MM.1S (cell line): Measurements from ENCODE around the gene SMG6.

Experiments used
- DNase-seq: peaks from one replicate; pipeline ENCODE4 v3.0.0-alpha.2; 2015
- H2AFZ ChIP-seq: fragments of 300-600 bp; sonication (generic); 2 replicates; pipeline ENCODE4 v1.6.0; 2016; ENCODE audit warnings: antibody characterized with exemption, low read length
- H3F3A ChIP-seq: fragments of 300-600 bp; sonication (generic); 2 replicates; pipeline ENCODE4 v1.6.1; 2016; ENCODE audit warnings: mild to moderate bottlenecking, antibody characterized with exemption, low read length, moderate library complexity, mixed read lengths; ENCODE audit not compliant: insufficient read depth
- H3K27ac ChIP-seq: fragments of 300-600 bp; sonication (generic); 2 replicates; pipeline ENCODE4 v1.5.1; 2016; ENCODE audit warnings: mild to moderate bottlenecking, low read length
- H3K27me3 ChIP-seq: fragments of 300-600 bp; sonication (generic); replicated peaks from 2 replicates; pipeline ENCODE4 v1.6.0; 2016; ENCODE audit warnings: low read length; ENCODE audit not compliant: insufficient read depth
- H3K36me3 ChIP-seq: fragments of 300-600 bp; sonication (generic); replicated peaks from 2 replicates; pipeline ENCODE4 v1.6.1; 2016; ENCODE audit warnings: mild to moderate bottlenecking, low read length, mixed read lengths; ENCODE audit not compliant: insufficient read depth
- H3K4me1 ChIP-seq: fragments of 300-600 bp; sonication (generic); 2 replicates; pipeline ENCODE4 v1.6.1; 2016; ENCODE audit warnings: low read length, mixed read lengths
- H3K4me2 ChIP-seq: fragments of 300-600 bp; sonication (generic); 2 replicates; pipeline ENCODE4 v1.6.0; 2016; ENCODE audit warnings: low read depth, low read length
- H3K4me3 ChIP-seq: fragments of 300-600 bp; sonication (generic); 2 replicates; pipeline ENCODE4 v1.5.1; 2016; ENCODE audit warnings: low read length, mixed read lengths
- H3K79me2 ChIP-seq: fragments of 300-600 bp; sonication (generic); 2 replicates; pipeline ENCODE4 v1.6.1; 2016; ENCODE audit warnings: mixed run types, low read length, mixed read lengths
- H3K9ac ChIP-seq: fragments of 300-600 bp; sonication (generic); 2 replicates; pipeline ENCODE4 v1.6.1; 2016; ENCODE audit warnings: low read length, mixed read lengths
- H3K9me2 ChIP-seq: fragments of 300-600 bp; sonication (generic); replicated peaks from 2 replicates; pipeline ENCODE4 v1.6.1; 2016; ENCODE audit warnings: mild to moderate bottlenecking, low read length, mixed read lengths; ENCODE audit not compliant: insufficient read depth
- H3K9me3 ChIP-seq: fragments of 300-600 bp; sonication (generic); replicated peaks from 2 replicates; pipeline ENCODE4 v1.6.1; 2016; ENCODE audit warnings: mild to moderate bottlenecking, low read length, mixed read lengths; ENCODE audit not compliant: insufficient read depth
- H4K20me1 ChIP-seq: fragments of 300-600 bp; sonication (generic); 2 replicates; pipeline ENCODE4 v1.6.1; 2016; ENCODE audit warnings: mild to moderate bottlenecking, low read length, moderate library complexity, mixed read lengths; ENCODE audit not compliant: insufficient read depth
- CTCF ChIP-seq: fragments of 300-600 bp; sonication (generic); IDR thresholded peaks from 2 replicates; pipeline ENCODE4 v1.5.1; 2016; ENCODE audit warnings: antibody characterized with exemption, low read length, mixed read lengths
- EZH2 ChIP-seq: fragments of 300-600 bp; sonication (generic); optimal IDR thresholded peaks from 2 replicates; pipeline ENCODE3; 2017; ENCODE audit warnings: low read depth, mild to moderate bottlenecking, antibody characterized with exemption, low read length, mixed read lengths
- EZH2phosphoT487 ChIP-seq: fragments of 300-600 bp; sonication (generic); IDR thresholded peaks from 2 replicates; pipeline ENCODE4 v1.6.1; 2018; ENCODE audit warnings: antibody characterized with exemption, low read length

The SMG6 gene

GRCh38 chr17:2122641-2123302 is 180.8 kb downstream of the SMG6 start:
- Histone ChIP-seq H2AFZ (no peak overlapping the region), H3K4me3 (no peak overlapping the region), H3K79me2 (no peaks in the 10 kb centered on the region), H3K4me1 (peaks cover 10% of the 10 kb centered on the region), H3K9ac (no peak overlapping the region), H4K20me1 (no peaks in the 10 kb centered on the region), H3K27ac (no peak overlapping the region), H3K36me3 (no peaks in the 10 kb centered on the region), H3K9me2 (no peaks in the 10 kb centered on the region), H3K27me3 (no peaks in the 10 kb centered on the region), H3F3A (no peaks in the 10 kb centered on the region), H3K4me2 (no peak overlapping the region), H3K9me3 (no peaks in the 10 kb centered on the region)
- no peak for DNase-seq
- TF ChIP-seq EZH2 (no peak), CTCF (no peak), EZH2phosphoT487 (no peak)

GRCh38 chr17:2120586-2121335 is 182.8 kb downstream of the SMG6 start:
- H3F3A ChIP-seq: no peaks in the 10 kb centered on the region
- no peaks in the 10 kb centered on the region for H3K9me3 ChIP-seq
- TF ChIP-seq EZH2: no peak
- H4K20me1 ChIP-seq: no peaks in the 10 kb centered on the region
- H3K4me3 ChIP-seq: no peak overlapping the region
- H3K9me2 ChIP-seq: no peaks in the 10 kb centered on the region
- no peak overlapping the region for H3K9ac ChIP-seq
- peaks cover 10% of the 10 kb centered on the region for H3K4me1 ChIP-seq
- H3K36me3 ChIP-seq: no peaks in the 10 kb centered on the region
- no peak overlapping the region for H3K4me2 ChIP-seq
- no peak overlapping the region for H2AFZ ChIP-seq
- DNase-seq: no peak
- no peak overlapping the region for H3K27ac ChIP-seq
- H3K79me2 ChIP-seq: no peaks in the 10 kb centered on the region
- H3K27me3 ChIP-seq: no peaks in the 10 kb centered on the region

GRCh38 chr17:2113279-2113622 is 190.3 kb downstream of the SMG6 start:
- Histone ChIP-seq H3K4me3 (no peak overlapping the region), H3K4me2 (no peak overlapping the region), H2AFZ (no peak overlapping the region), H3K9ac (no peak overlapping the region), H3K4me1 (peaks cover 13% of the 10 kb centered on the region), H3K36me3 (no peaks in the 10 kb centered on the region), H3K9me3 (no peaks in the 10 kb centered on the region), H4K20me1 (no peaks in the 10 kb centered on the region), H3K27me3 (no peaks in the 10 kb centered on the region), H3K9me2 (no peaks in the 10 kb centered on the region), H3K27ac (no peak overlapping the region), H3F3A (peaks cover 13% of the 10 kb centered on the region; the same call in 1 of the 2 replicates), H3K79me2 (no peaks in the 10 kb centered on the region)
- DNase-seq: no peak
- TF ChIP-seq EZH2phosphoT487: no peak
- TF ChIP-seq CTCF: no peak
- no peak for TF ChIP-seq EZH2

GRCh38 chr17:2111691-2112090 is 191.9 kb downstream of the SMG6 start:
- H3K4me3 ChIP-seq: no peak overlapping the region

More at GRCh38 chr17:2111691-2112090, 191.9 kb downstream of the SMG6 start:
- H3F3A ChIP-seq: peaks cover 21% of the 10 kb centered on the region
- H3K9me3 ChIP-seq: no peaks in the 10 kb centered on the region
- no peaks in the 10 kb centered on the region for H3K27me3 ChIP-seq
- H4K20me1 ChIP-seq: no peaks in the 10 kb centered on the region
- H3K9ac ChIP-seq: no peak overlapping the region
- TF ChIP-seq EZH2: no peak
- no peak for TF ChIP-seq CTCF
- TF ChIP-seq EZH2phosphoT487: no peak
- H3K79me2 ChIP-seq: no peaks in the 10 kb centered on the region
- H2AFZ ChIP-seq: no peak overlapping the region
- no peak overlapping the region for H3K4me2 ChIP-seq
- peaks cover 27% of the 10 kb centered on the region for H3K4me1 ChIP-seq
- H3K36me3 ChIP-seq: no peaks in the 10 kb centered on the region
- no peak for DNase-seq
- H3K9me2 ChIP-seq: no peaks in the 10 kb centered on the region
- H3K27ac ChIP-seq: no peak overlapping the region
